Kidney epithelial cell (primary cell): ENCODE measurements around the gene NDST4. TPM values are rescaled to one million over a fixed set of nuclear protein-coding genes. Genes with fewer than 3 reads are reported as not detected.

Experiments
- DNase-seq: peaks from one replicate; pipeline ENCODE4 v3.0.0-alpha.2; 2010; ENCODE audit warnings: low read depth
- H3K27me3 ChIP-seq: 2 replicates; pipeline ENCODE4 v1.6.0; 2011; ENCODE audit warnings: low read length; ENCODE audit not compliant: control insufficient read depth, insufficient read depth
- H3K36me3 ChIP-seq: 2 replicates; pipeline ENCODE4 v1.5.1; 2011; ENCODE audit warnings: low read length; ENCODE audit not compliant: control insufficient read depth, insufficient read depth
- H3K4me3 ChIP-seq: 2 replicates; pipeline ENCODE4 v1.5.1; 2011; ENCODE audit warnings: low read depth, mild to moderate bottlenecking, control low read depth, low read length
- total RNA-seq: library from RNA; depleted of rRNA; stranded (reverse); fragments of >200 nt; gene quantifications from 2 replicates; pipeline ENCODE4 v1.2.3, GENCODE V29; 2015
- TF ChIP-seq, protein P1 (sequence below): IDR thresholded peaks from 2 replicates; pipeline ENCODE4 v1.5.1; 2011; ENCODE audit warnings: mild to moderate bottlenecking, moderate library complexity, low read length, control low read depth, inconsistent platforms; ENCODE audit not compliant: insufficient read depth, poor library complexity, severe bottlenecking

The NDST4 gene
- total RNA-seq, 1 donor from 2014 or later: not detected

- DNase-seq: no peak
- no peak overlapping the region for H3K4me3 ChIP-seq
- no peaks in the 10 kb centered on the region for H3K36me3 ChIP-seq
- TF ChIP-seq, protein P1, sequence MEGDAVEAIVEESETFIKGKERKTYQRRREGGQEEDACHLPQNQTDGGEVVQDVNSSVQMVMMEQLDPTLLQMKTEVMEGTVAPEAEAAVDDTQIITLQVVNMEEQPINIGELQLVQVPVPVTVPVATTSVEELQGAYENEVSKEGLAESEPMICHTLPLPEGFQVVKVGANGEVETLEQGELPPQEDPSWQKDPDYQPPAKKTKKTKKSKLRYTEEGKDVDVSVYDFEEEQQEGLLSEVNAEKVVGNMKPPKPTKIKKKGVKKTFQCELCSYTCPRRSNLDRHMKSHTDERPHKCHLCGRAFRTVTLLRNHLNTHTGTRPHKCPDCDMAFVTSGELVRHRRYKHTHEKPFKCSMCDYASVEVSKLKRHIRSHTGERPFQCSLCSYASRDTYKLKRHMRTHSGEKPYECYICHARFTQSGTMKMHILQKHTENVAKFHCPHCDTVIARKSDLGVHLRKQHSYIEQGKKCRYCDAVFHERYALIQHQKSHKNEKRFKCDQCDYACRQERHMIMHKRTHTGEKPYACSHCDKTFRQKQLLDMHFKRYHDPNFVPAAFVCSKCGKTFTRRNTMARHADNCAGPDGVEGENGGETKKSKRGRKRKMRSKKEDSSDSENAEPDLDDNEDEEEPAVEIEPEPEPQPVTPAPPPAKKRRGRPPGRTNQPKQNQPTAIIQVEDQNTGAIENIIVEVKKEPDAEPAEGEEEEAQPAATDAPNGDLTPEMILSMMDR: no peak
- no peaks in the 10 kb centered on the region for H3K27me3 ChIP-seq
Measured at GRCh38 chr4:114870987-114871386, 242.4 kb downstream of the NDST4 start.

DNA sequence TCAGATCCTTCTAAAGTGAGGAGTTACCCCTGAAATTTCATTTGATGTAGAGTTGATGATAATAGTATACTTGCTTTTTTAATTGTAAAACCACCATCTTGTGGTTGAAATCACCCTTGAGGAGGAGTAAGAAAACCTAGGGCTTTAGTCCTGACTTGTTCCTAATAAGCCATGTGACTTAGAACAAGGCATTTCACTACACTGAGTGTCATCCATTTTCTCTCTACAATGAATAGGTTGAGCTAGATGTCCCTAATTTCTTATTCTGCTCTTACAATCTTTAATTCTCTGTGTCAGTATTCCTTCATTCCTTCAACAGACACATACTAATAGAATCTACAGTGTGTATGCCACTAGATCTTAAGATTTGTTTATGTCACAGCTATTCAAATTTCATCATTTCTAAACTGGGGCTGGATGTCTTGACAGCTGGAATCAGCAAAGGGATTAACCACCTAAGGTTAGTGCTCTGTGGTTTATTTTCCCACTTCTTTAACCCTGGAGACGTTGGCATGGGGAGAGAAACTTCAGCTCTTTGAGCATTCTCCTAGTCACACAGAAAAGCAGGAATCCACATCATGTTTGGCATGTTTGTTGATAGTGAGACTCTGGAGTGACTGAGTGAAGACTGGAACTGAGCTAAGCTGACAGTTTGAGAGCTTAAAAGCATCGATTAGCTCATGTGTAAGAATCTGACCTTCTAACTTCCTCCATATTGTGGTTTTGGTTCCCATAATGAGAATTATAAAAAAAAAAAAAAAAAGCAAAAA is 246.3 kb downstream of the NDST4 start:
- TF ChIP-seq, protein P1: no peak
- DNase-seq: no peak
- H3K36me3 ChIP-seq: no peaks in the 10 kb centered on the region
- no peaks in the 10 kb centered on the region for H3K27me3 ChIP-seq
- no peak overlapping the region for H3K4me3 ChIP-seq

DNA sequence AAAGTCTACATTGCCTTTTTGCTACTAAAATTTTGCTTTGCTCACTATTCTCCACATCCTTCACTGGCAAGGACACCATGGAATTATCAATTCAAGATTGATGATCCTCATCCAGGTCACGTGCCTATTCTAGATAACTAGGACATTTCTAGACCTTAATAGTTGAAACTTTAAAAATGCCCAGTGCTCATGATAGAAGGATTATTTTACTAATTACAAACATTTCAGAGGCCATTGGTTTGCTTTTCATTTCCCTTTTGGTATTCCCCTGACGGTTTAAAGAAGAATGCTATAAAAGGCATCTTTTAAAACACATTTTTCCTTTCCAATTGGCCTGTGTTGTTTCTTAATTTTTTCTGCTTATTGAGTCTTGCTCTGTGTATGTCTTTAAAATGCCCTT is 249.4 kb downstream of the NDST4 start:
- H3K4me3 ChIP-seq: no peak overlapping the region
- TF ChIP-seq, protein P1: no peak

GRCh38 chr4:114860786-114861185 is 252.6 kb downstream of the NDST4 start:
- Histone ChIP-seq H3K4me3 (no peak overlapping the region), H3K36me3 (no peaks in the 10 kb centered on the region), H3K27me3 (no peaks in the 10 kb centered on the region)
- TF ChIP-seq, protein P1: no peak
- no peak for DNase-seq

More for the DNA sequence above, 249.4 kb downstream of the NDST4 start:
- H3K36me3 ChIP-seq: no peaks in the 10 kb centered on the region
- no peak for DNase-seq
- no peaks in the 10 kb centered on the region for H3K27me3 ChIP-seq

GRCh38 chr4:114857831-114858230 is 255.6 kb downstream of the NDST4 start:
- TF ChIP-seq, protein P1: no peak
- no peaks in the 10 kb centered on the region for H3K27me3 ChIP-seq
- no peak overlapping the region for H3K4me3 ChIP-seq
- no peaks in the 10 kb centered on the region for H3K36me3 ChIP-seq
- DNase-seq: no peak

GRCh38 chr4:114839986-114840385 is 273.4 kb downstream of the NDST4 start:
- DNase-seq: no peak
- H3K27me3 ChIP-seq: no peaks in the 10 kb centered on the region
- H3K4me3 ChIP-seq: no peak overlapping the region
- TF ChIP-seq, protein P1: no peak
- H3K36me3 ChIP-seq: no peaks in the 10 kb centered on the region
